B cell (primary cell): Measurements from ENCODE around the gene LONRF2. TPM values are rescaled to one million over a fixed set of nuclear protein-coding genes. Genes with fewer than 3 reads are reported as not detected.
A peak's percentile ranks its signal among the peaks of the same experiment; 100 is the strongest.

Source experiments
- ATAC-seq: fragments of 200-7000 bp; cut with Tn5 transposase; one replicate; pipeline ENCODE4 v1.10.0; 2021; ENCODE audit warnings: low read depth, mild to moderate bottlenecking, moderate number of reproducible peaks, moderate library complexity
- CTCF ChIA-PET: fragments of 350-600 bp; sonication (Branson Sonifier 250); formaldehyde crosslinking; loops from one replicate; lab custom pipeline; 2021; ENCODE audit warnings: antibody characterized with exemption, inconsistent platforms; lab: Charles Lee
- POLR2A ChIA-PET: fragments of 350-600 bp; sonication (Branson Sonifier 250); formaldehyde crosslinking; loops from one replicate; lab custom pipeline; 2021; ENCODE audit warnings: antibody characterized with exemption; lab: Charles Lee
- DNase-seq: peaks from one replicate; pipeline ENCODE4 v3.0.0; 2013
- H2AFZ ChIP-seq: 2 replicates; pipeline ENCODE4 v1.6.1; 2012; ENCODE audit warnings: mild to moderate bottlenecking, low read depth, low read length; ENCODE audit not compliant: insufficient read depth, poor library complexity, severe bottlenecking
- H3K27ac ChIP-seq, 2 donors: 1 replicate in 1 of 2; 2 replicates in 1 of 2; pipeline ENCODE4 v1.5.1; 2012 to 2013; ENCODE audit warnings: low read length in 2 of 2, mild to moderate bottlenecking in 2 of 2, moderate library complexity in 1 of 2
- H3K27me3 ChIP-seq, 4 experiments: fragments of 200-600 bp in 1 of 4; sonication (generic) in 1 of 4; replicated peaks in 1 of 4; 1 replicate in 2 of 4; 2 replicates in 2 of 4; pipeline versions ENCODE4 v1.6.1 to v1.7.0; 2013 to 2016; ENCODE audit warnings: low read length in 3 of 4, mild to moderate bottlenecking in 2 of 4, mixed read lengths in 1 of 4, moderate library complexity in 1 of 4; ENCODE audit not compliant: insufficient read depth in 4 of 4, control insufficient read depth in 3 of 4; ENCODE audit errors: control extremely low read depth in 1 of 4
- H3K36me3 ChIP-seq, 2 experiments: replicated peaks in 1 of 2; 1 replicate in 1 of 2; 2 replicates in 1 of 2; pipeline versions ENCODE4 v1.6.1 to v1.7.1; 2013; ENCODE audit warnings: low read length in 1 of 2; ENCODE audit not compliant: insufficient read depth in 2 of 2, control insufficient read depth in 1 of 2; ENCODE audit errors: control extremely low read depth in 1 of 2, extremely low read depth in 1 of 2
- H3K4me1 ChIP-seq, 2 donors: fragments of 200-600 bp in 1 of 2; sonication (generic) in 1 of 2; 1 replicate in 1 of 2; 2 replicates in 1 of 2; pipeline versions ENCODE4 v1.5.1 to v1.6.1; 2013 to 2017; ENCODE audit warnings: low read length in 2 of 2; ENCODE audit not compliant: control insufficient read depth in 2 of 2, insufficient read depth in 2 of 2
- H3K4me2 ChIP-seq: replicated peaks from 2 replicates; pipeline ENCODE3; 2012; ENCODE audit warnings: mild to moderate bottlenecking, low read depth, low read length; ENCODE audit not compliant: poor library complexity, severe bottlenecking
- H3K4me3 ChIP-seq, 5 experiments: fragments of 200-600 bp in 1 of 5; sonication (generic) in 1 of 5; 1 replicate in 3 of 5; 2 replicates in 2 of 5; pipeline versions ENCODE4 v1.5.1 to v1.7.0; 2011 to 2016; ENCODE audit warnings: low read length in 4 of 5, mild to moderate bottlenecking in 4 of 5, low read depth in 2 of 5, control low read depth in 1 of 5, moderate library complexity in 1 of 5; ENCODE audit not compliant: insufficient read depth in 1 of 5; ENCODE audit errors: control extremely low read depth in 1 of 5, extremely low read depth in 1 of 5
- H3K79me2 ChIP-seq: fragments of 200-600 bp; sonication (generic); one replicate; pipeline ENCODE4 v1.6.0; 2016; ENCODE audit warnings: low read length; ENCODE audit not compliant: control insufficient read depth, insufficient read depth
- H3K9ac ChIP-seq: fragments of 200-600 bp; sonication (generic); 2 replicates; pipeline ENCODE4 v1.6.1; 2017; ENCODE audit warnings: mild to moderate bottlenecking, low read length, moderate library complexity
- H3K9me3 ChIP-seq, 3 donors: one replicate each; pipeline versions ENCODE4 v1.6.1 to v1.7.1; 2013; ENCODE audit warnings: low read length in 2 of 3; ENCODE audit not compliant: control insufficient read depth in 2 of 3, insufficient read depth in 1 of 3; ENCODE audit errors: control extremely low read depth in 1 of 3
- H4K20me1 ChIP-seq: 2 replicates; pipeline ENCODE4 v1.6.0; 2012; ENCODE audit warnings: mild to moderate bottlenecking, low read length; ENCODE audit not compliant: insufficient read depth, control insufficient read depth, poor library complexity, severe bottlenecking
- H3K27ac Mint-ChIP-seq: one replicate; pipeline ENCODE4 v1.8.0; 2021; ENCODE audit warnings: mixed read lengths
- H3K27me3 Mint-ChIP-seq: one replicate; pipeline ENCODE4 v1.8.0; 2021; ENCODE audit warnings: mixed read lengths
- H3K4me1 Mint-ChIP-seq: one replicate; pipeline ENCODE4 v1.8.0; 2021; ENCODE audit warnings: mixed read lengths
- H3K4me3 Mint-ChIP-seq: one replicate; pipeline ENCODE4 v1.8.0; 2021; ENCODE audit warnings: mixed read lengths
- H3K9me3 Mint-ChIP-seq: one replicate; pipeline ENCODE4 v1.8.0; 2022; ENCODE audit warnings: mixed read lengths; ENCODE audit not compliant: insufficient read depth
- CTCF ChIP-seq: fragments of 200-600 bp; IDR thresholded peaks from one replicate; pipeline ENCODE4 v1.8.0; 2022; ENCODE audit warnings: antibody characterized with exemption, mild to moderate bottlenecking
- EZH2 ChIP-seq: IDR thresholded peaks from 2 replicates; pipeline ENCODE4 v1.6.1; 2012; ENCODE audit warnings: borderline replicate concordance, low read depth, mild to moderate bottlenecking, moderate library complexity, low read length; ENCODE audit not compliant: insufficient read depth, poor library complexity, severe bottlenecking
- WGBS: methylation state at CpG from one replicate; pipeline ENCODE4 v1.1.5; 2013; ENCODE audit warnings: missing lambda C conversion rate; ENCODE audit not compliant: insufficient coverage; 5-methylcytosine and 5-hydroxymethylcytosine counted together
- intact Hi-C: fragments of 100-400 bp; cut with micrococcal nuclease; formaldehyde crosslinking; loops from one replicate; pipeline ENCODE4 v1.10.0; 2022
- polyA plus RNA-seq: library from polyadenylated mRNA; depleted of rRNA; stranded (reverse); fragments of >200 nt; gene quantifications from 2 replicates; pipeline ENCODE4 v1.2.3, GENCODE V29; 2012
- total RNA-seq, 2 donors: library from RNA; stranded (reverse); fragments of 120-200 nt in 1 of 2; gene quantifications; 1 replicate in 1 of 2; 2 replicates in 1 of 2; pipeline versions ENCODE4 v1.2.3 to v1.2.4, GENCODE V29; 2013 to 2022

LONRF2 gene
- total and polyA plus RNA-seq, 2 donors (not counting 1 experiment from before 2014, with no cell fraction given): 0.32 TPM; not detected in 1

GRCh38 chr2:100256849-100257248 lies 65.5 kb downstream of the LONRF2 start:
- no peak overlapping the region for H3K4me3 Mint-ChIP-seq
- H3K4me3 ChIP-seq: no peak overlapping the region
- ChIA-PET CTCF (interaction anchor here (1.2 to 1.5 kb wide), 2 partner anchors 9 to 698 kb away, joined by 4 to 5 read pairs; no protein-coding TSS in a partner anchor), POLR2A (interaction anchor here (1.0 kb wide), 1 partner anchor 686 kb away, joined by 3 read pairs; no protein-coding TSS in a partner anchor)
- peaks cover 0 to 5% (median 0%) of the 10 kb centered on the region in 4 experiments for H3K27me3 ChIP-seq
- DNase-seq: no peak
- 86% methylated on average over 2 of the region's 2 CpGs for WGBS
- H4K20me1 ChIP-seq: no peaks in the 10 kb centered on the region
- intact Hi-C loops: no loop called here
- H2AFZ ChIP-seq: no peak overlapping the region
- H3K4me1 Mint-ChIP-seq: peaks cover 7% of the 10 kb centered on the region
- H3K4me2 ChIP-seq: no peak overlapping the region
- H3K27ac ChIP-seq: no peak overlapping the region
- no peak for ATAC-seq
- peaks cover 0 to 8% (median 0%) of the 10 kb centered on the region in 3 donors for H3K9me3 ChIP-seq
- peaks cover 5% of the 10 kb centered on the region for H3K27me3 Mint-ChIP-seq
- TF ChIP-seq EZH2: no peak
- TF ChIP-seq CTCF: no peak
- H3K79me2 ChIP-seq: peaks cover 3% of the 10 kb centered on the region
- H3K36me3 ChIP-seq: no peaks in the 10 kb centered on the region
- no peak overlapping the region for H3K27ac Mint-ChIP-seq
- H3K4me1 ChIP-seq: no peaks in the 10 kb centered on the region
- no peaks in the 10 kb centered on the region for H3K9me3 Mint-ChIP-seq
- H3K9ac ChIP-seq: no peak overlapping the region

GRCh38 chr2:100256416-100256815 lies 65.9 kb downstream of the LONRF2 start:
- H3K4me3 Mint-ChIP-seq: no peak overlapping the region
- Histone ChIP-seq H3K9ac (no peak overlapping the region), H3K4me3 (no peak overlapping the region), H3K27me3 (peaks cover 0 to 5% (median 0%) of the 10 kb centered on the region in 4 experiments), H4K20me1 (no peaks in the 10 kb centered on the region), H3K79me2 (peaks cover 3% of the 10 kb centered on the region), H3K4me2 (no peak overlapping the region), H3K36me3 (no peaks in the 10 kb centered on the region), H2AFZ (no peak overlapping the region), H3K9me3 (peaks cover 0 to 11% (median 0%) of the 10 kb centered on the region in 3 donors), H3K27ac (no peak overlapping the region), H3K4me1 (peaks cover 1% of the 10 kb centered on the region in 2 donors)
- no peaks in the 10 kb centered on the region for H3K9me3 Mint-ChIP-seq
- H3K4me1 Mint-ChIP-seq: peaks cover 9% of the 10 kb centered on the region
- CTCF ChIA-PET: interaction anchor here (1.2 to 1.5 kb wide), 2 partner anchors 9 to 697 kb away, joined by 4 to 5 read pairs; no protein-coding TSS in a partner anchor
- no peak for ATAC-seq
- POLR2A ChIA-PET: no interaction called here
- intact Hi-C loops: no loop called here
- no peak for DNase-seq
- TF ChIP-seq EZH2: no peak
- no peak for TF ChIP-seq CTCF
- WGBS: 60% methylated on average over 5 of the region's 11 CpGs
- peaks cover 5% of the 10 kb centered on the region for H3K27me3 Mint-ChIP-seq
- H3K27ac Mint-ChIP-seq: peak overlapping the region; percentile 37
